Measurements from ENCODE around the gene PDIK1L.
"Not testable (repeated sequence)": the region's sequence is repeated elsewhere in the genome, so short reads cannot be mapped to it uniquely, and the experiment has no call there.

PDIK1L gene

DNA sequence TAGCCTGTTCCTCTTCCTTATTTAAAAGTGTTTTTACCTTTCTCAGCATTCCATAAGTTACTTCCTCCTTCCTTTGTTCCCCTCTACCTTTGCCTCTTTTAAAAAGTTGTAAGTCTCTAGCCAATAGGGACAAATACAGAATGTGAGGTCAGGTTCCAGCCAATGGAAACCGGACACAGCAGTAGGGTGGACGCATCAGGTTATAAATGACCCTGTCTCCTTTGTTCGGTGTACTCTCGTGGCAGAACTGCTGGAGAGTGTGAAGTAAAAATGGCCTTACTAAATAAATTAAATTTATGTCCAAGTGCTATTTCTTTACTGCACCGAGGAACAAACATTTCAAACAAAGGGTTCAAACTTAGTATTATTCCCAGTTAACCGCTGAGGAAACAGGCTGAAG lies 18.1 kb upstream of the PDIK1L start:
- H3K27ac ChIP-seq (ENCODE audit: low read depth, low read length) = not testable (repeated sequence)

DNA sequence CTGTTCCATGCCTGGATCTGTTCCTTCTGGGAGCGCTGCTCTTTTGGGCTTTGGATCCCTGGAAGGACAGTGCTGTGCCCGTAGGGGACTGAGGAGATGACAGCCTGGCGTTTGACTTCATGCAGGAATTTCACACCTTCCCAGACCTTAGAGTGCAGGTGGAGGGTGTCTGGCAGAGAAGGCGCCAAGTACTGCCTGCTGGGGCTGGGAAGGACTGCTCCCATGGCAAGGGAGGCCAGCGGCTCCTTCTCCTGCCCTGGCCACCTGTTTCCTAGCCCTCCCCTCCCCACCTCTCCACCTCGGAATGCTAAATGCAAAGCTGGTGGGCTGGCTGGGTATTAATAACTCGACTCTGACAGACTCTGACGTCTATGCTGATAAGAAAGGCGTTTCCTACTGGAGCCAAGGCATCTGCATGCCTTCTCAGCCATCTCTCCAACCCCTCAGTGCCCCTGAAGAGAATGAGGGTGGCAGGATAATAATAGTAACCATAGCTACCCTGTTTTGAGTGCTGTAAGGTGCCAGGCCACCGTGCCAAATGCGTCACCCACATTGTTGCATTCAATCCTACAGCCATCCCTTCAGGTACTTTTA lies 17.5 kb upstream of the PDIK1L start:
- Histone ChIP-seq H3K4me1 (ENCODE audit: insufficient read depth, low read length) (no peaks in the 10 kb centered on the region), H3K4me3 (ENCODE audit: low read depth in 1 of 2, low read length in 2 of 2) (no peak overlapping the region), H3K9me3 (ENCODE audit: low read length) (no peaks in the 10 kb centered on the region), H3K36me3 (ENCODE audit: insufficient read depth, low read length) (no peaks in the 10 kb centered on the region), H3K9ac (ENCODE audit: low read length) (no peak overlapping the region), H3K27me3 (ENCODE audit: control insufficient read depth in 1 of 2, insufficient read depth in 2 of 2, low read length in 2 of 2) (peaks cover 0 to 4% of the 10 kb centered on the region in 2 donors), H3K27ac (ENCODE audit: low read depth, low read length) (no peak overlapping the region)

More for the DNA sequence above, 18.1 kb upstream of the PDIK1L start:
- not testable (repeated sequence) for H3K27me3 ChIP-seq (ENCODE audit: control insufficient read depth in 1 of 2, insufficient read depth in 2 of 2, low read length in 2 of 2); H3K9ac ChIP-seq (ENCODE audit: low read length); H3K36me3 ChIP-seq (ENCODE audit: insufficient read depth, low read length); H3K9me3 ChIP-seq (ENCODE audit: low read length); H3K4me1 ChIP-seq (ENCODE audit: insufficient read depth, low read length); H3K4me3 ChIP-seq (ENCODE audit: low read depth in 1 of 2, low read length in 2 of 2)

DNA sequence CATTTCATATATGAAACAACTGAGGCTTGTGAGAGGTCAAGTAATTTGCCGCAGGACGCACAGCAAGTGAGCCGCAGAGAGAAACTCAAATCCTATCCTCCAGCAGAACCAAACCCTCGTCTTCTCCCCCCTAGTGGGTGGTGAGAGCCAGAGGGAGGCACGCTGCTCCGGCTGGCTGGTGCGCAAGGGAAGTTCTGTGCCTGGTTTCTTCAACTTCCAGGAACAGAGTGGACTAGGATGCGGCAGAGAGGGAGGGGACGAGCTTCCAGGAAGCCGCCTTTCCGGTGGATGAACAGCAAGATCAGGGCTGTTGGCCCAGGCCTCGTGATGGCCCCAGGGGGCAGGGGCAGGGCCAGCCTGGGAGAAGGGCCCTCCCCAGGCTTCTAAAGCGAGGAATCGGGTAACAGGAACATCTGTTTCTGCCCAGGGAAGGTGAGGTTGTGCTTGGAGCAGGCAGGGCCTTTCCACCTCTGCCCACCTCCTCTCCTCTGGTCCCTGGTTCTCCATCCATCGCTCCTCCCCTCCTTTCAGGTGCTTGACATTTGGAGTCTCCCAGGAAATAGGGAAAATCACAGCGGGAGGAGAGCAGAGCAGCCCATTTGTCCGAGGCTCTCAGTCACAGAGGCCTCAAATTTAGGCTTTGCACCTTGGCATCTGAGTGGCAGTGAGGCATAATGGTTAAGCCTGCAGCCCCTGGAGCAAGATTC lies 16.8 kb upstream of the PDIK1L start:
- no peaks in the 10 kb centered on the region for H3K36me3 ChIP-seq (ENCODE audit: insufficient read depth, low read length)
- H3K27me3 ChIP-seq (ENCODE audit: control insufficient read depth in 1 of 2, insufficient read depth in 2 of 2, low read length in 2 of 2) = peaks cover 0 to 4% of the 10 kb centered on the region in 2 donors
- no peaks in the 10 kb centered on the region for H3K4me1 ChIP-seq (ENCODE audit: insufficient read depth, low read length)
- H3K9me3 ChIP-seq (ENCODE audit: low read length) = no peaks in the 10 kb centered on the region
- no peak overlapping the region for H3K27ac ChIP-seq (ENCODE audit: low read depth, low read length)
- no peak overlapping the region for H3K4me3 ChIP-seq (ENCODE audit: low read depth in 1 of 2, low read length in 2 of 2)
- H3K9ac ChIP-seq (ENCODE audit: low read length) = no peak overlapping the region

DNA sequence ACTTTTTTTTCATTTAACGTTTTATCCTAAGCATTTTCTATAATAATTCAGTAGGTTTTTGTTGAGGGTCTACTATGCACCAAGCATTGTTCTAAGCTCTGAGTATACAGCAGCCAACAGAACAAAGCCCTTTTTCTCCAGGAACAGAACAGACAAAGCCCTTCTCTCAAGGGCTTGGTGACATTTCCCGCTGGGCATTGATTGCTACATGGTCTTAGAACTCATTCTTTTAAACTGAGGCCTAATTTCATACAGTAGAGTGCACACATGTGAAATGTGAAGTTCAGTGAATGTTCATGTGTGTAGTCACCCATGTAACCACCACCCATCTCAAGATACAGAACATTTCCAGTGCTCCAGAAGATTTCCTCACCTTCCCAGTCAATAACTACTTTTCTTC lies 15.2 kb upstream of the PDIK1L start:
- Histone ChIP-seq H3K27ac (ENCODE audit: low read depth, low read length) (no peak overlapping the region), H3K4me3 (ENCODE audit: low read depth in 1 of 2, low read length in 2 of 2) (no peak overlapping the region), H3K9me3 (ENCODE audit: low read length) (no peaks in the 10 kb centered on the region), H3K4me1 (ENCODE audit: insufficient read depth, low read length) (no peaks in the 10 kb centered on the region), H3K27me3 (ENCODE audit: control insufficient read depth in 1 of 2, insufficient read depth in 2 of 2, low read length in 2 of 2) (no peaks in the 10 kb centered on the region), H3K9ac (ENCODE audit: low read length) (no peak overlapping the region), H3K36me3 (ENCODE audit: insufficient read depth, low read length) (no peaks in the 10 kb centered on the region)

DNA sequence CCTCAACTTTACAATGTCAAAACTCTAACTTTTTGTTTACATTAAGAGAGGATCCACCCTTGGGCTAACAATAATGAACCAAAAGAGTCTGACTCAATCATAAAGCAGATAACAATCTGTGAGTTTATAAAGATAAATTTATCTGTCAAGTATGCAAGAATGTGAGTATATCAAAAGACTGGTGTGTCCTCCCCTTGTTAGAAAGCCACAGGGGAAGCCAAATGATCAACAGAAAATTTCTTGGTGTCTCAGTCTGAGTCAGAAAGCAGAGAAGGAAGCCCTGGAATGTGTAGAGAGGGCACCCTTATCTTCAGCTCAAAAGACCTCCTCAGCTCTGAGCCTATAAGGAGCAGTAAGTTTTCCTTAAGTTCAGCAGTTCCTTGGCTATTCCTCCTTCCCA lies 13.9 kb upstream of the PDIK1L start:
- Histone ChIP-seq H3K9me3 (ENCODE audit: low read length) (no peaks in the 10 kb centered on the region), H3K36me3 (ENCODE audit: insufficient read depth, low read length) (no peaks in the 10 kb centered on the region), H3K4me3 (ENCODE audit: low read depth in 1 of 2, low read length in 2 of 2) (no peak overlapping the region), H3K9ac (ENCODE audit: low read length) (no peak overlapping the region), H3K27ac (ENCODE audit: low read depth, low read length) (no peak overlapping the region), H3K4me1 (ENCODE audit: insufficient read depth, low read length) (no peaks in the 10 kb centered on the region), H3K27me3 (ENCODE audit: control insufficient read depth in 1 of 2, insufficient read depth in 2 of 2, low read length in 2 of 2) (no peaks in the 10 kb centered on the region)

DNA sequence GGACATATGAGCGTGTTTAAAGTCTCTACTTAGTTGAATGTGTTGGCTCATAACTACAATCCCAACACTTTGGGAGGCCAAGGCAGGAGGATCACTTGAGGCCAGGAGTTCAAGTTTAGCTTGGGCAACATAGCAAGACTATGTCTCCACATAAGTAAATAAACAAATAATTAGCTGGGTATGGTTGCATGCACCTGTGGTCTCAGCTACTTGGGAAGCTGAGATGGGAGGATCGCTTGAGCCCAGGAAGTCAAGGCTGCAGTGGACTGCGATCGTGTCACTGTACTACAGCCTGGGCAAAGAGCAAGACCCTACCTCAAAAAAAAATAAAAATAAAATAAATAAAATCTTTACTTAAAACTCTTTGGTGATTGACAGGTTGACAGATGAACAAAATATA lies 13.0 kb upstream of the PDIK1L start:
- no peak overlapping the region for H3K4me3 ChIP-seq (ENCODE audit: low read depth in 1 of 2, low read length in 2 of 2)
- no peaks in the 10 kb centered on the region for H3K4me1 ChIP-seq (ENCODE audit: insufficient read depth, low read length)
- no peak overlapping the region for H3K9ac ChIP-seq (ENCODE audit: low read length)
- H3K36me3 ChIP-seq (ENCODE audit: insufficient read depth, low read length) = no peaks in the 10 kb centered on the region
- H3K9me3 ChIP-seq (ENCODE audit: low read length) = no peaks in the 10 kb centered on the region
- H3K27ac ChIP-seq (ENCODE audit: low read depth, low read length) = no peak overlapping the region
- no peaks in the 10 kb centered on the region for H3K27me3 ChIP-seq (ENCODE audit: control insufficient read depth in 1 of 2, insufficient read depth in 2 of 2, low read length in 2 of 2)

DNA sequence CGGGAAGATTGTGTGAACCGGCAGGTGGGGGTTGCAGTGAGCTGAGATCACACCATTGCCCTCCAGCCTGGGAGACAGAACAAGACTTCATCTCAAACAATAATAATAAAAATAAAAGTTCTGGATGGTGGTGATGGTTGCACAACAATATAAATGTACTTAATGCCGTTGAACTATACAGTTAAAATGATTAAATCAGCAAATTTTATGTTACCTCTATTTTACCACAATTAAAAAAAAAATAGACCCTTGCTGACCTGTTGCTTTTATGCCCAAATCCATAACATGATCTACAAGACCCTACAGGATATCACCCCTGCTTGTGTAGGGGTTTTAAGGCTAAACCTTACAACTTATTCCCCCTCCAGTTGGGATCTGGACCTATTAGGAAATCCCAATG lies 11.8 kb upstream of the PDIK1L start:
- no peak overlapping the region for H3K9ac ChIP-seq (ENCODE audit: low read length)
- H3K36me3 ChIP-seq (ENCODE audit: insufficient read depth, low read length) = no peaks in the 10 kb centered on the region
- H3K27me3 ChIP-seq (ENCODE audit: control insufficient read depth in 1 of 2, insufficient read depth in 2 of 2, low read length in 2 of 2) = no peaks in the 10 kb centered on the region
- no peaks in the 10 kb centered on the region for H3K4me1 ChIP-seq (ENCODE audit: insufficient read depth, low read length)
- no peak overlapping the region for H3K27ac ChIP-seq (ENCODE audit: low read depth, low read length)
- no peak overlapping the region for H3K4me3 ChIP-seq (ENCODE audit: low read depth in 1 of 2, low read length in 2 of 2)
- H3K9me3 ChIP-seq (ENCODE audit: low read length) = no peaks in the 10 kb centered on the region

DNA sequence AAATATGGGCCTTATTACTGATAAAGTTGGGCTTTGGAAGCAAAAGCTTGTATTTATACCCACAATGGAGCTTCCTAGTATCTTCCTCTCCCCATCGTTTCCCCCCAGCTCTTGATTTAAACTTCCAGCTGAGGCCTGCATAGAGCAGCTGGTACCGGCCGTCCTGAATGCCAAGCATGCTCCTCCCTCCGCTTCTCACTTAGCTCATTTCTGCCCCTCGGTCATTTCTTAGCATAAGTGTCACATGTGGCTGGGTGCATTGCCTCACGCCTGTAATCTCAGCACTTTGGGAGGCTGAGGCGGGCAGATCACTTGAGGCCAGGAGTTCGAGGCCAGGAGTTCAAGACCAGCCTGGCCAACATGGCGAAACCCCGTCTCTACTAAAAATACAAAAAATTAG lies 11.4 kb upstream of the PDIK1L start:
- not testable (repeated sequence) for H3K4me1 ChIP-seq (ENCODE audit: insufficient read depth, low read length); H3K9me3 ChIP-seq (ENCODE audit: low read length); H3K27ac ChIP-seq (ENCODE audit: low read depth, low read length); H3K36me3 ChIP-seq (ENCODE audit: insufficient read depth, low read length); H3K4me3 ChIP-seq (ENCODE audit: low read depth in 1 of 2, low read length in 2 of 2); H3K9ac ChIP-seq (ENCODE audit: low read length); H3K27me3 ChIP-seq (ENCODE audit: control insufficient read depth in 1 of 2, insufficient read depth in 2 of 2, low read length in 2 of 2)

DNA sequence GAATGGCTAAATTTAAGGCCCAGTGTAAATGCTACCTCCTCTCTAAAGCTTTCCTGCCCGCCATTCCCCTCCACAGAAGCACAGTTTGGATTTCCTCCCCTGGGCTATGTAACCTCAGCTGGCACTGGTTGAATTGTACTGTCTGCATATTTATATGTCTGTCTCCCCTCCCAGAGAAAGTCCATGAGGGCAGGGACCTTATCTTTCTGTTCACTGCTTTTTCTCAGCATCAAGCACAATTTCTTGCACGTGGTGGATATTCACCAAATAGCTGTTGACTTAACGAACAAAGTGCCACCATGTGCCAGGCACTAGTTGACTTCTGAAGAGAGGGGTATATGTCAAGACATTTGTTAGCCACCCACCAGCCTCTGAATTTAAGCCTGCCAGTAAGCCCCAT lies 9.5 kb upstream of the PDIK1L start:
- H3K36me3 ChIP-seq (ENCODE audit: insufficient read depth, low read length) = no peaks in the 10 kb centered on the region
- no peak overlapping the region for H3K4me3 ChIP-seq (ENCODE audit: low read depth in 1 of 2, low read length in 2 of 2)
- H3K27ac ChIP-seq (ENCODE audit: low read depth, low read length) = no peak overlapping the region
- no peak overlapping the region for H3K9ac ChIP-seq (ENCODE audit: low read length)
- no peaks in the 10 kb centered on the region for H3K4me1 ChIP-seq (ENCODE audit: insufficient read depth, low read length)
- no peaks in the 10 kb centered on the region for H3K9me3 ChIP-seq (ENCODE audit: low read length)
- no peaks in the 10 kb centered on the region for H3K27me3 ChIP-seq (ENCODE audit: control insufficient read depth in 1 of 2, insufficient read depth in 2 of 2, low read length in 2 of 2)

DNA sequence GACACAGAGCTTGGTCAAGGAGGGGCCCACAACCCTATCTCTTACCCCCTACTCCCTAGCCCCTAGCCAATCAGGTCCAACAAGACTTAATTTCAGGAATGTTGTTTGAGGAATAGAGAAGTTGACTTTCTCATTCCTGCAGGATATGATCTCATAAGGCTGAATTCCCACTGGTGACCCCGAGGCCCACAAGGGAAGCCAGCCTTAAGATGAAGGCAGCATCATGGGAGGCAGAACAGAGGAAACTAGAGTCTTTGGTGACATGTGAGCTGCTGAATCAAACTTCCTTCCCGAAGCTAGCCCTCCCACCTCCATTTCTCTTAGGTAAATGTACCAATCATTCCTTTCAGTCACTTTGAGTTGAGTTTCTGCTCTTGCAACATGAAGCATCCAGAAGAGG lies 9.1 kb upstream of the PDIK1L start:
- no peak overlapping the region for H3K9ac ChIP-seq (ENCODE audit: low read length)
- no peak overlapping the region for H3K27ac ChIP-seq (ENCODE audit: low read depth, low read length)
- H3K27me3 ChIP-seq (ENCODE audit: control insufficient read depth in 1 of 2, insufficient read depth in 2 of 2, low read length in 2 of 2) = no peaks in the 10 kb centered on the region
- H3K9me3 ChIP-seq (ENCODE audit: low read length) = no peaks in the 10 kb centered on the region
- H3K4me1 ChIP-seq (ENCODE audit: insufficient read depth, low read length) = no peaks in the 10 kb centered on the region
- no peak overlapping the region for H3K4me3 ChIP-seq (ENCODE audit: low read depth in 1 of 2, low read length in 2 of 2)
- H3K36me3 ChIP-seq (ENCODE audit: insufficient read depth, low read length) = no peaks in the 10 kb centered on the region

DNA sequence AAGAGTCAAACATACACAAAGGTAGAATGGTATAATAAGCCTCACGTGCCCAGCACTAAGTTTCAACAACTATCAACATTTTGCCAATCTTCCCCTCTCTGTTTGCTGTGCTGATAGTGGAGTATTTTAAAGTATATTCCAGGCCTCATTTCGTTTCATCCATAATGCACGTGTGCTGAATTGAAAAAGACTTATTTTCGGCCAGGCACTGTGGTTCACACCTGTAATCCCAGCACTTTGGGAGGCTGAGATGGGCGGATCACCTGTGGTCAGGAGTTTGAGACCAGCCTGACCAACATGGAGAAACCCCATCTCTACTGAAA lies 6.4 kb upstream of the PDIK1L start:
- H3K9me3 ChIP-seq (ENCODE audit: low read length); H3K9ac ChIP-seq (ENCODE audit: low read length); H3K27me3 ChIP-seq (ENCODE audit: control insufficient read depth in 1 of 2, insufficient read depth in 2 of 2, low read length in 2 of 2); H3K4me1 ChIP-seq (ENCODE audit: insufficient read depth, low read length); H3K4me3 ChIP-seq (ENCODE audit: low read depth in 1 of 2, low read length in 2 of 2); H3K36me3 ChIP-seq (ENCODE audit: insufficient read depth, low read length); H3K27ac ChIP-seq (ENCODE audit: low read depth, low read length): not testable (repeated sequence)
